Esophagus muscularis mucosa (tissue), 4 donors: ENCODE results near the gene TMEM63C. TPM values are rescaled to one million over a fixed set of nuclear protein-coding genes. Genes with fewer than 3 reads are reported as not detected.

Experiments used
- DNase-seq: peaks from one replicate; pipeline ENCODE4 v3.0.0-alpha.2; 2017; ENCODE audit errors: extremely low spot score
- H3K27ac ChIP-seq, 4 donors: fragments of 200-600 bp; sonication (generic); replicated peaks in 1 of 4; 1 replicate in 3 of 4; 2 replicates in 1 of 4; pipeline ENCODE4 v1.5.1; 2016 to 2019; ENCODE audit warnings: mild to moderate bottlenecking in 1 of 4
- H3K27me3 ChIP-seq, 4 donors: fragments of 200-600 bp; sonication (generic); one replicate each; pipeline versions ENCODE4 v1.5.1 to v1.6.0; 2016 to 2019
- H3K36me3 ChIP-seq, 4 donors: fragments of 200-600 bp; sonication (generic); one replicate each; pipeline ENCODE4 v1.5.1; 2016 to 2019
- H3K4me1 ChIP-seq, 4 donors: fragments of 200-600 bp; sonication (generic); one replicate each; pipeline ENCODE4 v1.5.1; 2016 to 2019
- H3K4me3 ChIP-seq, 4 donors: fragments of 200-600 bp; sonication (generic); 1 replicate in 2 of 4; 2 replicates in 2 of 4; pipeline ENCODE4 v1.5.1; 2016 to 2019; ENCODE audit warnings: mild to moderate bottlenecking in 4 of 4, moderate library complexity in 1 of 4
- H3K9me3 ChIP-seq, 4 donors: fragments of 200-600 bp; sonication (generic); 1 replicate in 3 of 4; 2 replicates in 1 of 4; pipeline ENCODE4 v1.5.1; 2016 to 2019
- EP300 ChIP-seq: sonication (generic); formaldehyde crosslinking; IDR thresholded peaks from one replicate; pipeline ENCODE4 v1.6.1; 2017; ENCODE audit warnings: antibody characterized with exemption
- POLR2A ChIP-seq: fragments of 450-650 bp; IDR thresholded peaks from one replicate; pipeline ENCODE4 v1.6.1; 2017; ENCODE audit warnings: antibody characterized with exemption, moderate library complexity, mild to moderate bottlenecking, low read depth
- POLR2AphosphoS5 ChIP-seq, 2 donors: sonication (generic); formaldehyde crosslinking; IDR thresholded peaks; one replicate each; pipeline ENCODE4 v1.6.1; 2017; ENCODE audit warnings: antibody characterized with exemption in 2 of 2
- WGBS: methylation state at CpG from one replicate; pipeline ENCODE4 v1.1.5; 2018; 5-methylcytosine and 5-hydroxymethylcytosine counted together
- intact Hi-C: fragments of 100-400 bp; cut with DNase I; formaldehyde crosslinking; loops from one replicate; pipeline ENCODE4 v1.15.1; 2023
- total RNA-seq, 4 donors: library from RNA; depleted of rRNA; stranded (reverse); fragments of >200 nt; gene quantifications; one replicate each; pipeline versions ENCODE4 v1.1.0 to v1.2.1, GENCODE V29; 2016
- TF ChIP-seq, protein P1 (sequence below), 3 experiments: fragments of 200-600 bp in 2 of 3; fragments of 450-650 bp in 1 of 3; sonication (generic) in 2 of 3; IDR thresholded peaks; one replicate each; pipeline ENCODE4 v1.5.1; 2017 to 2019; ENCODE audit warnings: antibody characterized with exemption in 3 of 3, mild to moderate bottlenecking in 2 of 3, moderate library complexity in 1 of 3

TMEM63C gene
- total RNA-seq, 4 donors from 2014 or later, result 0.83 to 5.0 (median 1.1) TPM

DNA sequence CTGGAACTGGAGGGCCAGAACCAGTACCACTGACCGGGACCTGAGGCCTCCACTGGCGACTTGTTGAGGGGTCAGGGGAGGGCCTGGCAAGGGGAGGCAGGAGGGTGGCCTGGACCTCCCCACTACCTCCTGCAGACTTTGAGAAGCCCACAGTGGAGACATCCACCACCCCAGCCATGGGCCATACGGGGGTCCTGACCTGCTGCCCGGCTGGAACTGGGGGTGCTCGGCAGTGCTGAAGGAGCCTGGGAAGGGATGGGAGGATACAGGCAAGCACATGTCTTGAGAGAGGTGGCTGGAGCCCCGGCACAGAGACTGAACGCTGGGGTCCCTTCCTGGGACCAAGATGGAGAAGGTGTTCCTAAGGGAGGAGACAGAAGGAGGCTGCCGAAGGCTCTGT, 75.1 kb downstream of the TMEM63C start:
- peaks cover 0 to 54% (median 0%) of the 10 kb centered on the region in 4 donors for H3K27me3 ChIP-seq
- TF ChIP-seq EP300, result no peak
- TF ChIP-seq POLR2A, result no peak
- TF ChIP-seq, protein P1, sequence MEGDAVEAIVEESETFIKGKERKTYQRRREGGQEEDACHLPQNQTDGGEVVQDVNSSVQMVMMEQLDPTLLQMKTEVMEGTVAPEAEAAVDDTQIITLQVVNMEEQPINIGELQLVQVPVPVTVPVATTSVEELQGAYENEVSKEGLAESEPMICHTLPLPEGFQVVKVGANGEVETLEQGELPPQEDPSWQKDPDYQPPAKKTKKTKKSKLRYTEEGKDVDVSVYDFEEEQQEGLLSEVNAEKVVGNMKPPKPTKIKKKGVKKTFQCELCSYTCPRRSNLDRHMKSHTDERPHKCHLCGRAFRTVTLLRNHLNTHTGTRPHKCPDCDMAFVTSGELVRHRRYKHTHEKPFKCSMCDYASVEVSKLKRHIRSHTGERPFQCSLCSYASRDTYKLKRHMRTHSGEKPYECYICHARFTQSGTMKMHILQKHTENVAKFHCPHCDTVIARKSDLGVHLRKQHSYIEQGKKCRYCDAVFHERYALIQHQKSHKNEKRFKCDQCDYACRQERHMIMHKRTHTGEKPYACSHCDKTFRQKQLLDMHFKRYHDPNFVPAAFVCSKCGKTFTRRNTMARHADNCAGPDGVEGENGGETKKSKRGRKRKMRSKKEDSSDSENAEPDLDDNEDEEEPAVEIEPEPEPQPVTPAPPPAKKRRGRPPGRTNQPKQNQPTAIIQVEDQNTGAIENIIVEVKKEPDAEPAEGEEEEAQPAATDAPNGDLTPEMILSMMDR (IDR thresholded peaks at IDR 0.05), result no peak
- TF ChIP-seq POLR2AphosphoS5 (IDR thresholded peaks at IDR 0.05), result no peak
- intact Hi-C loops, result no loop called here

DNA sequence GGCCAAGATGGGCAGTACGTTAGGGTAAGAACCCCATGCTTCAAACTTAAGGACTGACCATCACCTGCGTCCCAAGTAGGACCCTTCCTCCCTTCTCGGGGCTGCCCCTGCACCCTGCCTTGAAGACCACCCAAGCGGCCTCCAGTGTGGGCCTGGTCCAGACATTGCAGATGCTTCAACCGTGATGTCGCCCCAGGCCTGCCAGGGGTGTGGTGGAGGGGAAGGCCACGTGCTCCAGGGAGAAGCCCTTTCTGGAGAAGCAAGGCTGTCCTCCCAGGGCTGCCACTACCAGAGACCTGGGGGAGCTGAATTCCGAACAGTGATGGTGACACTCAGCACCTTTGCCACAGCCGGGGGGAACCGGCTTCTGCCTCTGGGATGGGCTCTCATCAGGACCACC, 76.1 kb downstream of the TMEM63C start:
- H3K4me3 ChIP-seq, result no peak overlapping the region
- DNase-seq, result no peak
- H3K4me1 ChIP-seq, result no peaks in the 10 kb centered on the region
- 81% methylated on average over 2 of the region's 10 CpGs for WGBS
- intact Hi-C loops, result no loop called here
- no peak for TF ChIP-seq POLR2AphosphoS5 (IDR thresholded peaks at IDR 0.05)
- TF ChIP-seq EP300, result no peak
- no peak for TF ChIP-seq POLR2A
- TF ChIP-seq, protein P1 (IDR thresholded peaks at IDR 0.05), result no peak
- H3K9me3 ChIP-seq, result no peaks in the 10 kb centered on the region
- H3K27ac ChIP-seq, result no peak overlapping the region
- no peaks in the 10 kb centered on the region for H3K36me3 ChIP-seq
- H3K27me3 ChIP-seq, result peaks cover 0 to 54% (median 0%) of the 10 kb centered on the region in 4 donors

More for the DNA sequence above, 75.1 kb downstream of the TMEM63C start:
- WGBS, result 80% methylated on average over 1 of the region's 8 CpGs
- Histone ChIP-seq H3K9me3 (no peaks in the 10 kb centered on the region), H3K4me3 (no peak overlapping the region), H3K4me1 (no peaks in the 10 kb centered on the region), H3K27ac (no peak overlapping the region), H3K36me3 (no peaks in the 10 kb centered on the region)
- DNase-seq, result no peak

DNA sequence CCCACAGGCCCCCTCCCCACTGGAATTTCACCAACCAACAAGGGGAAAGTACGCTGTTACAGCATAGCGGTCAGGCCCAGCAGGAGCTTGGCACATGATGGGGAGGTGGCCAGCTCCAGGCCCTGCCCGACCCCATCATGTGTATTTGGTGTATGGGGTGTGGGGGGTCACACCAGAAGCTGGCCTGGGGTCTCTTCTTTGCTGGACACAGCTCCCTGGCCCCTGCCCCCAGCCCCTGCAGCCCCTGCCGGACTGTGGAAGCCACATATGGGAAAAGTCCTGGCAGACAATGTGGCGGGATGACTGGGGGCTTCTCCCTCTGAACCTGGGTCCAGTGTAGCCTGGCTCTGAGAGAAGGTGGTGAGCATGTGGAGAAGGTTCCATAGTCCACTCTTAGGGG, 77.0 kb downstream of the TMEM63C start:
- Histone ChIP-seq H3K36me3 (no peaks in the 10 kb centered on the region), H3K9me3 (no peaks in the 10 kb centered on the region), H3K4me3 (no peak overlapping the region), H3K4me1 (no peaks in the 10 kb centered on the region), H3K27me3 (peaks cover 0 to 48% (median 0%) of the 10 kb centered on the region in 4 donors), H3K27ac (no peak overlapping the region)
- no peak for TF ChIP-seq EP300
- no peak for TF ChIP-seq POLR2AphosphoS5 (IDR thresholded peaks at IDR 0.05)
- no peak for TF ChIP-seq POLR2A
- TF ChIP-seq, protein P1 (IDR thresholded peaks at IDR 0.05), result no peak
- intact Hi-C loops, result no loop called here
- DNase-seq, result no peak
- WGBS, result 75% methylated on average over 5 of the region's 5 CpGs

DNA sequence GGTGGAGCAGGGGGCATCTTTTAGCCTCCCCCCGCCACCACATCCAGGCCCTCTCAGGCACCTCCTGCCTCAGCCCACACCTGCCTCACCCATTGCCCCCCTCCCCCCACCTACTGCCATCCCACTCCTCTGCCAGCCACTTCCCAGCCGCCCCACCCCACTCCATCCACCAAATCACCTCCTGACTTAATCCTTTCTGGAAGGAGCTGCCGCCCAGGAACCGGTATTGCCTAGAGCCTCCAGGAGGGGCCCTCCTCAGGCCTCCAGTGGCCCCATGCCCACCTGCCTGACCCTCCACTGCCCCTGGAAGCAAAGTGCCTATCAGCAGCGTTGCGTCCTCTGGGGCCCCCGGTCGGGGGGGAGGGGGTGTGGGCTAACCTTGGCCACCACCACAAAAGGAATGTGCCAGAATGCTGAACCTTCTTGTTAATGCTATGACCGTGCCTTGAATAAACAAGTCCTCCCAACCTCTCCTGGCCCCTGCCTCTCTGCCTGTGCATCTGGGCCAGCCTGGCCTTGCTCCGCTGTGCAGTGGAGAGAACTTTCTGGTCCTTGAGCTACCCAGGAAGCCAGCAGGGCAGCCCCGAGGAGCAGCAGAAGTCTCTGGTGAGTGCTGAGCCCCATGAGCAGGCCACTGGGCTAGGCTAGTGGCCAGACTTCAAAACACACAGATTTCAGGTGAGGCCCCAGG, 77.6 kb downstream of the TMEM63C start:
- H3K4me3 ChIP-seq, result no peak overlapping the region
- no peak overlapping the region for H3K27ac ChIP-seq
- no peaks in the 10 kb centered on the region for H3K36me3 ChIP-seq
- H3K4me1 ChIP-seq, result no peaks in the 10 kb centered on the region
- DNase-seq, result no peak
- peaks cover 0 to 42% (median 0%) of the 10 kb centered on the region in 4 donors for H3K27me3 ChIP-seq
- H3K9me3 ChIP-seq, result no peaks in the 10 kb centered on the region
- no peak for TF ChIP-seq POLR2AphosphoS5 (IDR thresholded peaks at IDR 0.05)
- TF ChIP-seq, protein P1 (IDR thresholded peaks at IDR 0.05), result no peak
- no peak for TF ChIP-seq EP300
- TF ChIP-seq POLR2A, result no peak
- WGBS, result 60% methylated on average over 10 of the region's 11 CpGs
- intact Hi-C loops, result no loop called here
